NB4 (cell line): ENCODE results near the gene HTT.

Source experiments
- MAX ChIP-seq: IDR thresholded peaks from 2 replicates; pipeline ENCODE4 v1.6.1; 2011; ENCODE audit warnings: low read depth, low read length
- MYC ChIP-seq: IDR thresholded peaks from 2 replicates; pipeline ENCODE4 v1.6.1; 2011; ENCODE audit warnings: low read depth, low read length
- POLR2A ChIP-seq: IDR thresholded peaks from 2 replicates; pipeline ENCODE4 v1.6.1; 2011; ENCODE audit warnings: mild to moderate bottlenecking; ENCODE audit not compliant: insufficient read length; ENCODE audit errors: extremely low read depth
- TF ChIP-seq, protein P1 (sequence below): IDR thresholded peaks from one replicate; pipeline ENCODE4 v1.5.1; 2012; ENCODE audit warnings: low read depth, low read length

DNA sequence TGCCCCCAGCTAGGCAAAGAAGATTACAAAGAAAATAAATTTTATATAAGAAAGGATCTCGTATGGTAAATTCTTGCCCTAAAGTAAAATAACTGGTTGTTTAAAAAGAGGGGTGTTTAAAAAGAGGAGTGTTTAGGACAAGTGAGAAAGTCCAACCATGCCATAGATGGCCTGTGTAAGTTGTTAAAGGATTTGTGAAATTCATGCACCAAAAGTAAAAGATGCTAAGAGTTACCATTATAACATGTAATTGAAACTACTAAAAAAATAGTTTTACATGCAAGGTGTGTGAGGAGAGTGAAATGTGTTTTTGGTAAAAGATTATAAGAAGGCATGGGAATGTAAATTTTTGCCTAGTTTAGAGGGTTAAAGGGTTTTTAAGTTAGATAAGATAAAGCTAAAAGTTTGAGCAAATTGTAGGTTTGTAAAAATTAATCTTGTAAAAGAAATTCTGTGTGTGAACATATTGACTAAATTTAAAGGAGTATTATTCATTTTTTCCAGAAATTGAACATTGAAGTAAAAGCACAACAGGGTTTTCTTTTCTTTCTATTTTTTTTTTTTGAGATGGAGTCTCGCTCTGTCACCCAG lies 20.2 kb upstream of the HTT start:
- TF ChIP-seq, protein P1, sequence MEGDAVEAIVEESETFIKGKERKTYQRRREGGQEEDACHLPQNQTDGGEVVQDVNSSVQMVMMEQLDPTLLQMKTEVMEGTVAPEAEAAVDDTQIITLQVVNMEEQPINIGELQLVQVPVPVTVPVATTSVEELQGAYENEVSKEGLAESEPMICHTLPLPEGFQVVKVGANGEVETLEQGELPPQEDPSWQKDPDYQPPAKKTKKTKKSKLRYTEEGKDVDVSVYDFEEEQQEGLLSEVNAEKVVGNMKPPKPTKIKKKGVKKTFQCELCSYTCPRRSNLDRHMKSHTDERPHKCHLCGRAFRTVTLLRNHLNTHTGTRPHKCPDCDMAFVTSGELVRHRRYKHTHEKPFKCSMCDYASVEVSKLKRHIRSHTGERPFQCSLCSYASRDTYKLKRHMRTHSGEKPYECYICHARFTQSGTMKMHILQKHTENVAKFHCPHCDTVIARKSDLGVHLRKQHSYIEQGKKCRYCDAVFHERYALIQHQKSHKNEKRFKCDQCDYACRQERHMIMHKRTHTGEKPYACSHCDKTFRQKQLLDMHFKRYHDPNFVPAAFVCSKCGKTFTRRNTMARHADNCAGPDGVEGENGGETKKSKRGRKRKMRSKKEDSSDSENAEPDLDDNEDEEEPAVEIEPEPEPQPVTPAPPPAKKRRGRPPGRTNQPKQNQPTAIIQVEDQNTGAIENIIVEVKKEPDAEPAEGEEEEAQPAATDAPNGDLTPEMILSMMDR = no peak
- TF ChIP-seq MAX = no peak
- TF ChIP-seq MYC = no peak
- no peak for TF ChIP-seq POLR2A
